Measurements from ENCODE around the gene ACTN1. TPM values are rescaled to one million over a fixed set of nuclear protein-coding genes. Genes with fewer than 3 reads are reported as not detected.

The ACTN1 gene
- polyA plus RNA-seq, 1 of the 3 experiments (the other 2 are of a cell fraction): 319 TPM

- CTCF ChIA-PET: interaction anchor here (1.0 to 7.0 kb wide), 4 partner anchors 9 to 30 kb away, joined by 3 to 51 read pairs (median 13); no protein-coding TSS in a partner anchor
- no peak overlapping the region for H3K4me2 ChIP-seq
- no peak for DNase-seq
- peaks cover 78% of the 10 kb centered on the region for H3K79me2 ChIP-seq (ENCODE audit: insufficient read depth)
- no peak overlapping the region for H3K27ac ChIP-seq (ENCODE audit: low read depth in 2 of 2, low read length in 1 of 2)
- no peak overlapping the region for H2AFZ ChIP-seq (ENCODE audit: low read depth)
- no peak overlapping the region for H3K4me3 ChIP-seq (ENCODE audit: low read depth in 2 of 2, low read length in 1 of 2)
- no peak for TF ChIP-seq USF1 (IDR thresholded peaks at IDR 0.05; ENCODE audit: borderline replicate concordance, low read depth)
- no peak for TF ChIP-seq ELF1 (IDR thresholded peaks at IDR 0.05)
- no peak for TF ChIP-seq TAF1 (IDR thresholded peaks at IDR 0.05; ENCODE audit: borderline replicate concordance, low read depth, low read length)
- H3K9ac ChIP-seq: no peak overlapping the region
- H3K36me3 ChIP-seq (replicated peaks in 1 of 2; ENCODE audit: control insufficient read depth in 1 of 2, insufficient read depth in 2 of 2, low read length in 1 of 2): peaks cover 73 to 82% of the 10 kb centered on the region in 2 experiments
- POLR2A ChIA-PET: no interaction called here
- H3K27me3 ChIP-seq (ENCODE audit: insufficient read depth): no peaks in the 10 kb centered on the region
- H3K9me3 ChIP-seq: no peaks in the 10 kb centered on the region
- 80% methylated on average over 1 of the region's 8 CpGs for WGBS (ENCODE audit: low lambda C conversion rate)
- H4K20me1 ChIP-seq (ENCODE audit: insufficient read depth): peaks cover 74% of the 10 kb centered on the region; the same call in 1 of the 2 replicates
- no peaks in the 10 kb centered on the region for H3K4me1 ChIP-seq (ENCODE audit: control insufficient read depth in 1 of 2, insufficient read depth in 2 of 2, low read depth in 1 of 2, low read length in 1 of 2)
- H3F3A ChIP-seq (replicated peaks; ENCODE audit: insufficient read depth): peaks cover 27% of the 10 kb centered on the region
- no peaks in the 10 kb centered on the region for H3K9me2 ChIP-seq
These were observed 85.5 kb downstream of the ACTN1 start for GRCh38 chr14:68893566-68893965.

DNA sequence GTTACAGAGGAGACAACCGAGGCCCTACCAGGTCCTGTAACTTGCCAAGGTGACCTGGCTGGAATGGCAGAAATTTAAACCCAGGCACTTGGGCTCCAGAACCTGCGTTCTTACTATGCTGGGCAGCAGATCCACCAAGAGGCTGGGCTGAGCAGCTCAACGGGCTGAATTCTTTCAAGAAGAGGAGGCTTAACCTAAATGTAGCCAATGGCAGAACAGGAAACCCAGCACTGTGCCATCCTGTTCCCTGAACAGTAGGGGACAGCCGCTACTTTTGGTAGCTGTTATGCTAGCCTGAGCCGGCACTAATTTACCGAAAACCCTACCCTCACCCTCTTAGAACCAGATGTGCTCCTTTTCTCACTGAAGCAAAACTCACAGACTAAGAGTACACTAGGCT, 86.1 kb downstream of the ACTN1 start:
- H3K36me3 ChIP-seq (replicated peaks in 1 of 2; ENCODE audit: control insufficient read depth in 1 of 2, insufficient read depth in 2 of 2, low read length in 1 of 2): peaks cover 74 to 83% of the 10 kb centered on the region in 2 experiments
- DNase-seq: no peak
- TF ChIP-seq NRF1 (IDR thresholded peaks at IDR 0.05; ENCODE audit: low read depth, low read length) (no peak), TCF12 (IDR thresholded peaks at IDR 0.05) (no peak), TAF1 (IDR thresholded peaks at IDR 0.05; ENCODE audit: borderline replicate concordance, low read depth, low read length) (no peak), NFIC (IDR thresholded peaks at IDR 0.05; ENCODE audit: borderline replicate concordance) (no peak), MAX (IDR thresholded peaks at IDR 0.05; ENCODE audit: low read depth) (no peak), FOSL2 (IDR thresholded peaks at IDR 0.05; ENCODE audit: borderline replicate concordance, low read depth) (no peak), RAD21 (IDR thresholded peaks at IDR 0.05; ENCODE audit: low read length) (no peak), JUND (IDR thresholded peaks at IDR 0.05) (no peak), SMC3 (IDR thresholded peaks at IDR 0.05; ENCODE audit: low read depth, low read length) (no peak), PBX3 (IDR thresholded peaks at IDR 0.05) (no peak), GABPA (IDR thresholded peaks at IDR 0.05; ENCODE audit: low read depth) (no peak), SIN3A (IDR thresholded peaks at IDR 0.05; ENCODE audit: borderline replicate concordance, low read depth, low read length) (no peak), ELF1 (IDR thresholded peaks at IDR 0.05) (no peak), MXI1 (IDR thresholded peaks at IDR 0.05; ENCODE audit: low read depth, low read length) (no peak), FOXJ3 (CRISPR knock-in tag; IDR thresholded peaks at IDR 0.05) (no peak), CHD2 (IDR thresholded peaks at IDR 0.05; ENCODE audit: low read length, partially characterized antibody) (no peak)
- TF ChIP-seq, protein P1, sequence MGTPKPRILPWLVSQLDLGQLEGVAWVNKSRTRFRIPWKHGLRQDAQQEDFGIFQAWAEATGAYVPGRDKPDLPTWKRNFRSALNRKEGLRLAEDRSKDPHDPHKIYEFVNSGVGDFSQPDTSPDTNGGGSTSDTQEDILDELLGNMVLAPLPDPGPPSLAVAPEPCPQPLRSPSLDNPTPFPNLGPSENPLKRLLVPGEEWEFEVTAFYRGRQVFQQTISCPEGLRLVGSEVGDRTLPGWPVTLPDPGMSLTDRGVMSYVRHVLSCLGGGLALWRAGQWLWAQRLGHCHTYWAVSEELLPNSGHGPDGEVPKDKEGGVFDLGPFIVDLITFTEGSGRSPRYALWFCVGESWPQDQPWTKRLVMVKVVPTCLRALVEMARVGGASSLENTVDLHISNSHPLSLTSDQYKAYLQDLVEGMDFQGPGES (IDR thresholded peaks at IDR 0.05; ENCODE audit: low read depth, low read length): no peak
- TF ChIP-seq, protein P2, sequence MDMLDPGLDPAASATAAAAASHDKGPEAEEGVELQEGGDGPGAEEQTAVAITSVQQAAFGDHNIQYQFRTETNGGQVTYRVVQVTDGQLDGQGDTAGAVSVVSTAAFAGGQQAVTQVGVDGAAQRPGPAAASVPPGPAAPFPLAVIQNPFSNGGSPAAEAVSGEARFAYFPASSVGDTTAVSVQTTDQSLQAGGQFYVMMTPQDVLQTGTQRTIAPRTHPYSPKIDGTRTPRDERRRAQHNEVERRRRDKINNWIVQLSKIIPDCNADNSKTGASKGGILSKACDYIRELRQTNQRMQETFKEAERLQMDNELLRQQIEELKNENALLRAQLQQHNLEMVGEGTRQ (IDR thresholded peaks at IDR 0.05; ENCODE audit: borderline replicate concordance, low read depth, low read length): no peak
- peaks cover 22% of the 10 kb centered on the region for H3F3A ChIP-seq (replicated peaks; ENCODE audit: insufficient read depth)
- H3K4me3 ChIP-seq (ENCODE audit: low read depth in 2 of 2, low read length in 1 of 2): no peak overlapping the region
- peaks cover 75% of the 10 kb centered on the region; the same call in 1 of the 2 replicates for H4K20me1 ChIP-seq (ENCODE audit: insufficient read depth)
- peaks cover 80% of the 10 kb centered on the region for H3K79me2 ChIP-seq (ENCODE audit: insufficient read depth)
- H3K27ac ChIP-seq (ENCODE audit: low read depth in 2 of 2, low read length in 1 of 2): no peak overlapping the region
- ChIA-PET CTCF (interaction anchor here (0.7 to 7.0 kb wide), 7 partner anchors 9 to 236 kb away, joined by 3 to 51 read pairs (median 5); no protein-coding TSS in a partner anchor), POLR2A (no interaction called here)
- H3K4me2 ChIP-seq: no peak overlapping the region
- no peak overlapping the region for H3K9ac ChIP-seq
- H3K9me3 ChIP-seq: no peaks in the 10 kb centered on the region
- no peaks in the 10 kb centered on the region for H3K4me1 ChIP-seq (ENCODE audit: control insufficient read depth in 1 of 2, insufficient read depth in 2 of 2, low read depth in 1 of 2, low read length in 1 of 2)
- no peak overlapping the region for H2AFZ ChIP-seq (ENCODE audit: low read depth)
- 94% methylated on average over 5 of the region's 6 CpGs for WGBS (ENCODE audit: low lambda C conversion rate)
- H3K9me2 ChIP-seq: no peaks in the 10 kb centered on the region
- no peaks in the 10 kb centered on the region for H3K27me3 ChIP-seq (ENCODE audit: insufficient read depth)
